Suprapubic skin (tissue), 4 donors: ENCODE results near the gene CNNM4.

Experiments used
- CTCF ChIP-seq, 2 donors: fragments of 200-600 bp in 1 of 2; fragments of 450-650 bp in 1 of 2; sonication (generic) in 1 of 2; IDR thresholded peaks; one replicate each; pipeline ENCODE4 v1.5.1; 2016 to 2019; ENCODE audit warnings: antibody characterized with exemption in 2 of 2, mild to moderate bottlenecking in 1 of 2, moderate library complexity in 1 of 2
- EP300 ChIP-seq: sonication (generic); formaldehyde crosslinking; IDR thresholded peaks from one replicate; pipeline ENCODE4 v1.6.1; 2017; ENCODE audit warnings: antibody characterized with exemption
- POLR2A ChIP-seq, 2 donors: fragments of 450-650 bp; IDR thresholded peaks; one replicate each; pipeline ENCODE4 v1.6.1; 2017; ENCODE audit warnings: antibody characterized with exemption in 2 of 2, mild to moderate bottlenecking in 2 of 2, moderate library complexity in 2 of 2
- POLR2AphosphoS5 ChIP-seq, 3 donors: sonication (generic); formaldehyde crosslinking; IDR thresholded peaks; one replicate each; pipeline ENCODE4 v1.6.1; 2017; ENCODE audit warnings: antibody characterized with exemption in 3 of 3

- no peak for TF ChIP-seq CTCF (IDR thresholded peaks at IDR 0.05)
- TF ChIP-seq EP300: no peak
- TF ChIP-seq POLR2AphosphoS5 (IDR thresholded peaks at IDR 0.05): no peak
- TF ChIP-seq POLR2A (IDR thresholded peaks at IDR 0.05): no peak
These were observed 49.7 kb upstream of the CNNM4 start for GRCh38 chr2:96710985-96711384.
